Panc1 (cell line): ENCODE data around the gene ANKH. TPM values are rescaled to one million over a fixed set of nuclear protein-coding genes. Genes with fewer than 3 reads are reported as not detected.

Source experiments
- ATAC-seq: fragments of 200-7000 bp; cut with Tn5 transposase; 2 replicates; pipeline ENCODE4 v1.9.1; 2020; ENCODE audit warnings: mild to moderate bottlenecking, moderate library complexity
- BruUV-seq: library from RNA; stranded (reverse); fragments of 400-500 nt; replicated peaks from 2 replicates; lab custom pipeline; 2021; lab: Mats Ljungman, UMichigan
- CTCF ChIA-PET: fragments of 300-600 bp; sonication (Branson Sonifier 250); formaldehyde crosslinking; loops from one replicate; lab custom pipeline; 2022; ENCODE audit warnings: antibody characterized with exemption; lab: Charles Lee
- POLR2A ChIA-PET: fragments of 300-600 bp; sonication (Branson Sonifier 250); formaldehyde crosslinking; loops from one replicate; lab custom pipeline; 2022; ENCODE audit warnings: antibody characterized with exemption; lab: Charles Lee
- DNase-seq: peaks from one replicate; pipeline ENCODE4 v3.0.0-alpha.2; 2010; ENCODE audit warnings: low read depth, low spot score
- H3K27ac ChIP-seq: 2 replicates; pipeline ENCODE4 v1.5.1; 2011; ENCODE audit warnings: mild to moderate bottlenecking, low read length, inconsistent platforms
- H3K27me3 ChIP-seq: fragments of 200-500 bp; sonication (Bioruptor generic); 2 replicates; pipeline ENCODE4 v1.6.0; 2014; ENCODE audit warnings: low read length, inconsistent platforms; ENCODE audit not compliant: control insufficient read depth, insufficient read depth
- H3K36me3 ChIP-seq: fragments of 200-500 bp; sonication (Bioruptor generic); 2 replicates; pipeline ENCODE4 v1.5.1; 2014; ENCODE audit warnings: inconsistent platforms, mild to moderate bottlenecking, low read length, moderate library complexity; ENCODE audit not compliant: control insufficient read depth, insufficient read depth
- H3K4me1 ChIP-seq: 2 replicates; pipeline ENCODE4 v1.5.1; 2011; ENCODE audit warnings: inconsistent platforms, mild to moderate bottlenecking, low read length, moderate library complexity; ENCODE audit not compliant: control insufficient read depth, insufficient read depth
- H3K4me3 ChIP-seq, 2 experiments: 2 replicates each; pipeline ENCODE4 v1.5.1; 2011 to 2012; ENCODE audit warnings: low read depth in 2 of 2, low read length in 2 of 2, mild to moderate bottlenecking in 2 of 2, inconsistent platforms in 1 of 2, moderate library complexity in 1 of 2
- H3K9me3 ChIP-seq: fragments of 200-500 bp; sonication (Bioruptor generic); 2 replicates; pipeline ENCODE4 v1.5.1; 2014; ENCODE audit warnings: low read depth, mild to moderate bottlenecking, inconsistent platforms, low read length, moderate library complexity; ENCODE audit not compliant: control insufficient read depth, insufficient read depth
- POLR2AphosphoS5 ChIP-seq: IDR thresholded peaks from 2 replicates; pipeline ENCODE4 v1.6.1; 2012; ENCODE audit warnings: mild to moderate bottlenecking, low read depth, low read length, moderate library complexity
- REST ChIP-seq, 2 experiments: IDR thresholded peaks; 2 replicates each; pipeline ENCODE4 v1.6.1; 2011 to 2012; ENCODE audit warnings: low read depth in 2 of 2, control low read depth in 1 of 2, low read length in 1 of 2, mild to moderate bottlenecking in 1 of 2, moderate library complexity in 1 of 2; ENCODE audit not compliant: insufficient read depth in 1 of 2
- SIN3A ChIP-seq: IDR thresholded peaks from 2 replicates; pipeline ENCODE4 v1.6.1; 2012; ENCODE audit warnings: low read depth, mild to moderate bottlenecking, low read length, moderate library complexity, borderline replicate concordance; ENCODE audit not compliant: insufficient read depth
- TCF7L2 ChIP-seq: IDR thresholded peaks from 2 replicates; pipeline ENCODE4 v1.6.1; 2011; ENCODE audit warnings: mild to moderate bottlenecking, low read depth, low read length, inconsistent platforms
- in situ Hi-C: cut with HindIII; loops from 2 replicates; pipeline ENCODE4 v1.10.0; 2016; ENCODE audit warnings: low sequenced_read_pairs, low pct_unique_long_range_greater_than_20kb
- intact Hi-C: fragments of 100-400 bp; cut with micrococcal nuclease; formaldehyde crosslinking; loops from one replicate; pipeline ENCODE4 v1.10.0; 2022; ENCODE audit not compliant: unreplicated experiment
- total RNA-seq: library from RNA; stranded (reverse); gene quantifications from one replicate; pipeline ENCODE4 v1.2.1, GENCODE V29; 2021; ENCODE audit not compliant: unreplicated experiment
- TF ChIP-seq, protein P1 (sequence below): fragments of 450-650 bp; IDR thresholded peaks from 2 replicates; pipeline ENCODE4 v1.5.1; 2017; ENCODE audit warnings: mild to moderate bottlenecking

Gene ANKH
- total RNA-seq, 1 experiment from 2014 or later: 11.2 TPM

GRCh38 chr5:14733661-14734060 is 137.9 kb downstream of the ANKH start:
- no peak for ATAC-seq
- no peak overlapping the region for H3K4me3 ChIP-seq
- H3K9me3 ChIP-seq: no peaks in the 10 kb centered on the region
- POLR2A ChIA-PET: no interaction called here
- no peaks in the 10 kb centered on the region for H3K4me1 ChIP-seq
- H3K27ac ChIP-seq: no peak overlapping the region
- no peak for DNase-seq
- BruUV-seq: no TSS peak
- H3K36me3 ChIP-seq: no peaks in the 10 kb centered on the region
- CTCF ChIA-PET: no interaction called here
- no peaks in the 10 kb centered on the region for H3K27me3 ChIP-seq
- intact Hi-C loops (no loop called here), in situ Hi-C loops (no loop called here)
- no peak for TF ChIP-seq POLR2AphosphoS5
- TF ChIP-seq, protein P1, sequence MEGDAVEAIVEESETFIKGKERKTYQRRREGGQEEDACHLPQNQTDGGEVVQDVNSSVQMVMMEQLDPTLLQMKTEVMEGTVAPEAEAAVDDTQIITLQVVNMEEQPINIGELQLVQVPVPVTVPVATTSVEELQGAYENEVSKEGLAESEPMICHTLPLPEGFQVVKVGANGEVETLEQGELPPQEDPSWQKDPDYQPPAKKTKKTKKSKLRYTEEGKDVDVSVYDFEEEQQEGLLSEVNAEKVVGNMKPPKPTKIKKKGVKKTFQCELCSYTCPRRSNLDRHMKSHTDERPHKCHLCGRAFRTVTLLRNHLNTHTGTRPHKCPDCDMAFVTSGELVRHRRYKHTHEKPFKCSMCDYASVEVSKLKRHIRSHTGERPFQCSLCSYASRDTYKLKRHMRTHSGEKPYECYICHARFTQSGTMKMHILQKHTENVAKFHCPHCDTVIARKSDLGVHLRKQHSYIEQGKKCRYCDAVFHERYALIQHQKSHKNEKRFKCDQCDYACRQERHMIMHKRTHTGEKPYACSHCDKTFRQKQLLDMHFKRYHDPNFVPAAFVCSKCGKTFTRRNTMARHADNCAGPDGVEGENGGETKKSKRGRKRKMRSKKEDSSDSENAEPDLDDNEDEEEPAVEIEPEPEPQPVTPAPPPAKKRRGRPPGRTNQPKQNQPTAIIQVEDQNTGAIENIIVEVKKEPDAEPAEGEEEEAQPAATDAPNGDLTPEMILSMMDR: no peak
- no peak for TF ChIP-seq TCF7L2
- no peak for TF ChIP-seq SIN3A
- no peak for TF ChIP-seq REST (IDR thresholded peaks at IDR 0.05; ENCODE audit: insufficient read depth in 1 of 2, low read depth in 2 of 2, low read length in 1 of 2)

GRCh38 chr5:14732991-14733390 is 138.6 kb downstream of the ANKH start:
- no peaks in the 10 kb centered on the region for H3K9me3 ChIP-seq
- no peak overlapping the region for H3K27ac ChIP-seq
- ATAC-seq (no peak), DNase-seq (no peak)
- intact Hi-C loops: no loop called here
- in situ Hi-C loops: no loop called here
- TF ChIP-seq SIN3A (no peak), TCF7L2 (no peak), POLR2AphosphoS5 (no peak), REST (IDR thresholded peaks at IDR 0.05; ENCODE audit: insufficient read depth in 1 of 2, low read depth in 2 of 2, low read length in 1 of 2) (no peak)
- TF ChIP-seq, protein P1: no peak
- H3K4me1 ChIP-seq: no peaks in the 10 kb centered on the region
- no peaks in the 10 kb centered on the region for H3K27me3 ChIP-seq
- BruUV-seq: no TSS peak
- ChIA-PET POLR2A (no interaction called here), CTCF (no interaction called here)
- H3K36me3 ChIP-seq: no peaks in the 10 kb centered on the region
- H3K4me3 ChIP-seq: no peak overlapping the region
